GM18526 (cell line): Measurements from ENCODE around the gene RTBDN.

Source experiments
- POLR2A ChIP-seq: IDR thresholded peaks from 3 replicates; pipeline ENCODE4 v1.6.1; 2011; ENCODE audit not compliant: insufficient read length; ENCODE audit errors: extremely low read depth

Gene RTBDN

GRCh38 chr19:12790628-12791344 lies 43.6 kb downstream of the RTBDN start:
- no peak for TF ChIP-seq POLR2A

- TF ChIP-seq POLR2A: peak; percentile 8
Observed at GRCh38 chr19:12789904-12790619, 44.3 kb downstream of the RTBDN start.

GRCh38 chr19:12789098-12789903 lies 45.1 kb downstream of the RTBDN start:
- TF ChIP-seq POLR2A: peak; percentile 67

GRCh38 chr19:12788682-12789097 lies 45.7 kb downstream of the RTBDN start:
- no peak for TF ChIP-seq POLR2A

GRCh38 chr19:12788042-12788681 lies 46.2 kb downstream of the RTBDN start:
- TF ChIP-seq POLR2A: no peak

GRCh38 chr19:12787458-12787857 lies 46.9 kb downstream of the RTBDN start:
- TF ChIP-seq POLR2A: no peak

- TF ChIP-seq POLR2A: no peak
Observed at GRCh38 chr19:12786952-12787351, 47.4 kb downstream of the RTBDN start.

- TF ChIP-seq POLR2A: no peak
Observed at GRCh38 chr19:12786141-12786870, 48.1 kb downstream of the RTBDN start.

GRCh38 chr19:12785431-12786031 lies 48.8 kb downstream of the RTBDN start:
- no peak for TF ChIP-seq POLR2A

GRCh38 chr19:12784871-12785430 lies 49.4 kb downstream of the RTBDN start:
- no peak for TF ChIP-seq POLR2A

GRCh38 chr19:12784394-12784870 lies 49.9 kb downstream of the RTBDN start:
- TF ChIP-seq POLR2A: no peak

- peak; percentile 29 for TF ChIP-seq POLR2A
Observed at GRCh38 chr19:12783849-12784393, 50.5 kb downstream of the RTBDN start.

- no peak for TF ChIP-seq POLR2A
Observed at GRCh38 chr19:12783291-12783848, 51.0 kb downstream of the RTBDN start.

GRCh38 chr19:12782424-12783290 lies 51.7 kb downstream of the RTBDN start:
- TF ChIP-seq POLR2A: peak; percentile 44
